Measurements from ENCODE around the gene SORBS1. TPM values are rescaled to one million over a fixed set of nuclear protein-coding genes. Genes with fewer than 3 reads are reported as not detected.

Gene SORBS1
- total RNA-seq, 1 experiment from 2014 or later: 0.56 TPM

GRCh38 chr10:95461611-95462010, 99.6 kb downstream of the SORBS1 start:
- no TSS peak for BruUV-seq (replicated peaks)
- ChIA-PET CTCF (no interaction called here), POLR2A (ENCODE audit: low non-redundant PET) (no interaction called here)
- H3K4me3 ChIP-seq (ENCODE audit: low read depth, low read length, poor library complexity, severe bottlenecking): no peak overlapping the region
- DNase-seq (ENCODE audit: low spot score): no peak
- intact Hi-C loops (cut with micrococcal nuclease; ENCODE audit: unreplicated experiment): no loop called here
- H3K4me1 ChIP-seq (ENCODE audit: insufficient read depth, low read length, poor library complexity, severe bottlenecking): no peaks in the 10 kb centered on the region
- no peaks in the 10 kb centered on the region for H3K9me3 ChIP-seq (ENCODE audit: low read depth, low read length, poor library complexity, severe bottlenecking)
- H3K27ac ChIP-seq (ENCODE audit: low read depth, low read length, poor library complexity, severe bottlenecking): no peak overlapping the region
- no peaks in the 10 kb centered on the region for H3K36me3 ChIP-seq (ENCODE audit: insufficient read depth, low read length, poor library complexity, severe bottlenecking)
- peaks cover 49% of the 10 kb centered on the region for H3K27me3 ChIP-seq (replicated peaks; ENCODE audit: insufficient read depth, low read depth, low read length, poor library complexity)
- TF ChIP-seq EZH2 (IDR thresholded peaks at IDR 0.05; ENCODE audit: borderline replicate concordance, low read depth, low read length, poor library complexity, severe bottlenecking) (no peak), CTCF (conservative IDR thresholded peaks at IDR 0.05; ENCODE audit: low read depth, low read length) (no peak)

- ChIA-PET POLR2A (ENCODE audit: low non-redundant PET) (no interaction called here), CTCF (no interaction called here)
- Histone ChIP-seq H3K27me3 (replicated peaks; ENCODE audit: insufficient read depth, low read depth, low read length, poor library complexity) (peaks cover 49% of the 10 kb centered on the region), H3K9me3 (ENCODE audit: low read depth, low read length, poor library complexity, severe bottlenecking) (no peaks in the 10 kb centered on the region), H3K4me3 (ENCODE audit: low read depth, low read length, poor library complexity, severe bottlenecking) (no peak overlapping the region), H3K4me1 (ENCODE audit: insufficient read depth, low read length, poor library complexity, severe bottlenecking) (no peaks in the 10 kb centered on the region), H3K36me3 (ENCODE audit: insufficient read depth, low read length, poor library complexity, severe bottlenecking) (no peaks in the 10 kb centered on the region), H3K27ac (ENCODE audit: low read depth, low read length, poor library complexity, severe bottlenecking) (no peak overlapping the region)
- no TSS peak for BruUV-seq (replicated peaks)
- no peak for TF ChIP-seq CTCF (conservative IDR thresholded peaks at IDR 0.05; ENCODE audit: low read depth, low read length)
- TF ChIP-seq EZH2 (IDR thresholded peaks at IDR 0.05; ENCODE audit: borderline replicate concordance, low read depth, low read length, poor library complexity, severe bottlenecking): no peak
- intact Hi-C loops (cut with micrococcal nuclease; ENCODE audit: unreplicated experiment): no loop called here
- no peak for DNase-seq (ENCODE audit: low spot score)
These were observed 101.6 kb downstream of the SORBS1 start for GRCh38 chr10:95459446-95460045.

GRCh38 chr10:95458871-95459270, 102.3 kb downstream of the SORBS1 start:
- ChIA-PET POLR2A (ENCODE audit: low non-redundant PET) (no interaction called here), CTCF (no interaction called here)
- no peak overlapping the region for H3K4me3 ChIP-seq (ENCODE audit: low read depth, low read length, poor library complexity, severe bottlenecking)
- TF ChIP-seq EZH2 (IDR thresholded peaks at IDR 0.05; ENCODE audit: borderline replicate concordance, low read depth, low read length, poor library complexity, severe bottlenecking): no peak
- TF ChIP-seq CTCF (conservative IDR thresholded peaks at IDR 0.05; ENCODE audit: low read depth, low read length): no peak
- no peak overlapping the region for H3K27ac ChIP-seq (ENCODE audit: low read depth, low read length, poor library complexity, severe bottlenecking)
- H3K27me3 ChIP-seq (replicated peaks; ENCODE audit: insufficient read depth, low read depth, low read length, poor library complexity): peaks cover 49% of the 10 kb centered on the region
- no peaks in the 10 kb centered on the region for H3K4me1 ChIP-seq (ENCODE audit: insufficient read depth, low read length, poor library complexity, severe bottlenecking)
- no TSS peak for BruUV-seq (replicated peaks)
- DNase-seq (ENCODE audit: low spot score): no peak
- intact Hi-C loops (cut with micrococcal nuclease; ENCODE audit: unreplicated experiment): no loop called here
- no peaks in the 10 kb centered on the region for H3K36me3 ChIP-seq (ENCODE audit: insufficient read depth, low read length, poor library complexity, severe bottlenecking)
- no peaks in the 10 kb centered on the region for H3K9me3 ChIP-seq (ENCODE audit: low read depth, low read length, poor library complexity, severe bottlenecking)

Measured in A673 (cell line).